Epithelial cell of esophagus (primary cell): ENCODE measurements around the gene NUDCD3.

Experiments used
- DNase-seq: peaks from one replicate; pipeline ENCODE4 v3.0.0; 2010; ENCODE audit warnings: low read depth
- H3K4me3 ChIP-seq: 2 replicates; pipeline ENCODE4 v1.5.1; 2011; ENCODE audit warnings: mild to moderate bottlenecking, low read length, control low read depth
- CTCF ChIP-seq: IDR thresholded peaks from 2 replicates; pipeline ENCODE4 v1.5.1; 2011; ENCODE audit warnings: low read depth, mild to moderate bottlenecking, low read length, control low read depth, inconsistent platforms; ENCODE audit not compliant: insufficient read depth; ENCODE audit errors: missing control alignments

Gene NUDCD3

GRCh38 chr7:44470135-44470479 is 20.4 kb downstream of the NUDCD3 start:
- TF ChIP-seq CTCF = no peak
- DNase-seq = no peak

GRCh38 chr7:44469461-44470134 is 20.9 kb downstream of the NUDCD3 start:
- TF ChIP-seq CTCF = no peak
- DNase-seq = no peak
- H3K4me3 ChIP-seq = no peak overlapping the region

More at GRCh38 chr7:44470135-44470479, 20.4 kb downstream of the NUDCD3 start:
- H3K4me3 ChIP-seq = no peak overlapping the region

- TF ChIP-seq CTCF = no peak
- no peak overlapping the region for H3K4me3 ChIP-seq
- no peak for DNase-seq
Observed at GRCh38 chr7:44467217-44467548, 23.3 kb downstream of the NUDCD3 start.

DNA sequence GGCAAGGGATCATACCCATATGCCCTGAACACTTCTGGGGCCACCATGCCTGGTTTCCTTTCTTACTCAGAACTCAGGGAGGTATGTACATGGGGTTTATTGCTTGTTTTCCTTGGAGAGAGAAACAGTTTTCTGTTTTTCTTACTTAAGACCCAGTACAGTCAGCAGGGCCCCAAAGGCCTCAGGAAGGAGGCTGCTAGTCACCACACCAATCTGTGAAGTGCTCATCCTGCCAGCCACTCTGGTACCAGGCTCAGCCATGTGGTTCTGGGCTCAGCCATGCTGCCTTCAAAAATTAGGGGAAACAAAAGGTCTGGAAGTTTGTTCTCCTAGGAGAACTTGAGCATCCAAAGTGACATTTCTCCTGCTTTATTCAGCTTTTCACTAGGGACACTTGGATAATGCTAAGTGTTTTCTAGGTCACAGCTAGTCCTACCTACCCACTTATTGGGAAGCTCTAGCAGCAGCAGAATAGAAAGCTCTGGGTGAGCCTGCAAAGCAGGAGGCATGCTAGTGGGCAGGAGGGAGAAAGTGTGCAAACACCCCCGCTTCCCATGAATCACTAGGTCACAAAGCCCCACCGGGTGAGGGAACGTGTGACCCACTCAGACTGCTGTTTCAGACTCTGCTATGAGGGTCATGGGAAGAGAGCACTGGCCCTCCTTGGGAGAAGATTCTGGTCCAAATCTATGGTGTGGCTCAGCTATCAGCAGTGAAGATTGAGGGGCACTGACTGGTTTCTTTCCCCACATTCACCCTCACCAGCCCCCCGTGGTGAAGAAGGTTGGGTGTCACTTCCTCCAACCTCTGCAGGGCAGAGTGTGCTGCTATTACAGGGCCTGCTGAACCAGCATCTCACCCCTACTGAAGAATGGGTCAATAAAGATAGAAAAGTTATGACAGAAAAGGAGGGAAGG is 23.9 kb downstream of the NUDCD3 start:
- DNase-seq = no peak
- TF ChIP-seq CTCF = no peak
- H3K4me3 ChIP-seq = no peak overlapping the region

DNA sequence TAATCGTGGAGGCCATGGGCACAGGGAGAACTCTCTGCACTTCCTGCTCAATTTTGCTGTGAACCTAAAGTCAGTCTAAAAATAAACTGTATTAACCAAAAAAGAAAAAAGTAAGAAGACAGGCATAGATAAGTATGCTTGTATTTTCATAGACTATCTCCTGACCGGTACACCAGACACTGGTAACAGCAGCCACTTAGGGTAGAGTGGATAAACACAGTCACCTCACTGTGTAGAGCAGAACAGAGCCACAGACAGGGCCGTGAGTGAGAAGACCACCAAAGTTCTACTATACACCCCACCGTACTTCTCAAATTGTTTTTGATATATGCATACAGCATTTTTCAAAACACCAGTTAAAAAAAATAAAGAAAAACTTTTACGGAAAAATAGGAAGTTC is 25.0 kb downstream of the NUDCD3 start:
- no peak for TF ChIP-seq CTCF
- H3K4me3 ChIP-seq = no peak overlapping the region
- DNase-seq = no peak

DNA sequence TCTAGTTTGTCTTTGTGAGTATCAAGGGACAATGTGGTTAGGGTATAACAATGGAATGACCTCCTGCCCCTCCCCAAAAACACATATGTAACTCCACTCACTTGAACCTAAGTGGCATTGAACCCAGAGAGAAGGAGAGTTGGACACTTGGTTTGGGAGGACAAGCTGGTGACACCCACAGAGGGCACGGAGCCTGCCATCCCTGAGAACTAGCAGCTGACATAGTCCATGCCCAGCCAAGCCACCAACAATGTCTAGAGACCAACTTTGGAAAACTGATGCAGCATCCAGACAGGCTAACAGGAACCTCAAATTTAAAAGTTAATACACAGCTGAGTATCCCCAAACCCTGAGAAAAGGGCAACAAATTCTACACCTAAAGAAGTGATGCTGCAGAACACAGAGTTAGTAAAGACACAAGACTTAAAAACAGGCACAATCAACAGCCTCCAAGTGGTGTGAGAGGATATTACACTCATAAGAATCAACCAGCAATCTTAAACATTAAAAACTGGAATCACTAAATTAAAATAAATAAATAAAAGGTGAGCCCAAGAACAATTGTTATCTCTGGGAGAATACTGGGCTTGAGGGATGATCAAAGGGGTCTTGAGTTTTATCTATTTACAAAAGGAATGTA is 27.2 kb downstream of the NUDCD3 start:
- peak; percentile 28 for TF ChIP-seq CTCF
- DNase-seq = peak; percentile 30
- no peak overlapping the region for H3K4me3 ChIP-seq
